ENCODE measurements around the gene LTBR. TPM values are rescaled to one million over a fixed set of nuclear protein-coding genes. Genes with fewer than 3 reads are reported as not detected.

Gene LTBR
- polyA plus RNA-seq, 2 of the 4 experiments (the other 2 are of a cell fraction), result 57.3 to 110 TPM

DNA sequence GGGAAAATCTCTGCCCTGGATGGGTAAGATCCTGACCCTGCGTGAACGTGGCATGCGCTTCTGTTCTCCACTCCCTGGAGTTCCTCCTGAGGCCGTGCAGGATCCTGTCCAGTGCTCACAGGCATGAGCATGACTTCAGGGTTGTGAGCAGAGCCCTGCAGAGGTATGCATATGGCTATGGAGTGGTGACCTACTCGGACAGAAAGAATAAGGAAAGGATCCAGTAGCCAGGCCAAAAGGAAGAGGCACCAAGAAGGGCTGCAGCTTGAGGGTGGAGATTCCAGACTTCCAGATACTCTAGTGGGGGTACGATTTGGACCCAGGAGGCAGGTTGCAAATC, 40.0 kb downstream of the LTBR start (continued):
- no peak for TF ChIP-seq EHMT2 (IDR thresholded peaks at IDR 0.05; ENCODE audit: low read depth)
- TF ChIP-seq, protein P1, sequence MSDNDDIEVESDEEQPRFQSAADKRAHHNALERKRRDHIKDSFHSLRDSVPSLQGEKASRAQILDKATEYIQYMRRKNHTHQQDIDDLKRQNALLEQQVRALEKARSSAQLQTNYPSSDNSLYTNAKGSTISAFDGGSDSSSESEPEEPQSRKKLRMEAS (IDR thresholded peaks at IDR 0.05), result no peak

DNA sequence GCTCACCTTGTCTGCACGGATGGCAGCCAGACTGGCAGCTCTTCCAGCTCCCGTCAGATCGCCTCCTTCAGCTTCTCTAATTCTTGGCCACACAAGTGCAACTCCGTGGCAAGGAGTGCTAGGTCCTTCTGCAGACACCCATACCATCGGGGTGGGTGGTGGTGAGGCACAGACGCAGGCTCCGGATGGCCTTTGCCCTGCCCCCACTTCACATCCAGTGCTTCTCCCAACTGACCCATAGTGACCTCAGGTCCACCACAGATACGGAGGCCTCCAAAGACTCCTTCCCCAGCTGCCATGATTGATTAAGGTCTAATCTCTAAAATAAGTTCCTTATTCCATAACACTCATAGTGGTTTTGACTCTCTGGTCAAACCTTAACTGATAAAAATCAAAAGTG, 40.9 kb downstream of the LTBR start:
- ChIA-PET POLR2A (interaction anchor here (0.9 kb wide), 2 partner anchors 41 to 110 kb away, joined by 3 read pairs; no protein-coding TSS in a partner anchor), CTCF (interaction anchor here (0.6 to 8.1 kb wide), 15 partner anchors 10 to 436 kb away, joined by 3 to 121 read pairs (median 9); partner anchors contain the start of genes CD27, GAPDH, TAPBPL and VAMP1)
- DNase-seq (ENCODE audit: low read depth in 1 of 2, low spot score in 1 of 2), result no peak
- TF ChIP-seq PBX3 (IDR thresholded peaks at IDR 0.05) (no peak), JUNB (IDR thresholded peaks at IDR 0.05) (no peak), HDAC2 (IDR thresholded peaks at IDR 0.05) (no peak), BHLHE40 (IDR thresholded peaks at IDR 0.05; ENCODE audit: low read depth, low read length) (no peak), POLR2AphosphoS2 (conservative IDR thresholded peaks at IDR 0.05; ENCODE audit: low read length) (no peak), KDM1A (IDR thresholded peaks at IDR 0.05; ENCODE audit: low read depth) (no peak), RAD21 (conservative IDR thresholded peaks at IDR 0.05 in 1 of 2, IDR thresholded peaks at IDR 0.05 in 1 of 2) (no peak), TP53 (CRISPR knock-in tag; IDR thresholded peaks at IDR 0.05) (no peak), SMC3 (IDR thresholded peaks at IDR 0.05) (no peak)
- TF ChIP-seq, protein P2, sequence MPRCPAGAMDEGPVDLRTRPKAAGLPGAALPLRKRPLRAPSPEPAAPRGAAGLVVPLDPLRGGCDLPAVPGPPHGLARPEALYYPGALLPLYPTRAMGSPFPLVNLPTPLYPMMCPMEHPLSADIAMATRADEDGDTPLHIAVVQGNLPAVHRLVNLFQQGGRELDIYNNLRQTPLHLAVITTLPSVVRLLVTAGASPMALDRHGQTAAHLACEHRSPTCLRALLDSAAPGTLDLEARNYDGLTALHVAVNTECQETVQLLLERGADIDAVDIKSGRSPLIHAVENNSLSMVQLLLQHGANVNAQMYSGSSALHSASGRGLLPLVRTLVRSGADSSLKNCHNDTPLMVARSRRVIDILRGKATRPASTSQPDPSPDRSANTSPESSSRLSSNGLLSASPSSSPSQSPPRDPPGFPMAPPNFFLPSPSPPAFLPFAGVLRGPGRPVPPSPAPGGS (IDR thresholded peaks at IDR 0.05), result no peak
- TF ChIP-seq, protein P3, sequence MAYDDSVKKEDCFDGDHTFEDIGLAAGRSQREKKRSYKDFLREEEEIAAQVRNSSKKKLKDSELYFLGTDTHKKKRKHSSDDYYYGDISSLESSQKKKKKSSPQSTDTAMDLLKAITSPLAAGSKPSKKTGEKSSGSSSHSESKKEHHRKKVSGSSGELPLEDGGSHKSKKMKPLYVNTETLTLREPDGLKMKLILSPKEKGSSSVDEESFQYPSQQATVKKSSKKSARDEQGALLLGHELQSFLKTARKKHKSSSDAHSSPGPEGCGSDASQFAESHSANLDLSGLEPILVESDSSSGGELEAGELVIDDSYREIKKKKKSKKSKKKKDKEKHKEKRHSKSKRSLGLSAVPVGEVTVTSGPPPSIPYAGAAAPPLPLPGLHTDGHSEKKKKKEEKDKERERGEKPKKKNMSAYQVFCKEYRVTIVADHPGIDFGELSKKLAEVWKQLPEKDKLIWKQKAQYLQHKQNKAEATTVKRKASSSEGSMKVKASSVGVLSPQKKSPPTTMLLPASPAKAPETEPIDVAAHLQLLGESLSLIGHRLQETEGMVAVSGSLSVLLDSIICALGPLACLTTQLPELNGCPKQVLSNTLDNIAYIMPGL (CRISPR knock-in tag; IDR thresholded peaks at IDR 0.05; ENCODE audit: borderline replicate concordance), result no peak
- H3K4me1 ChIP-seq, result peaks cover 30% of the 10 kb centered on the region
- no peaks in the 10 kb centered on the region for H3K9me3 ChIP-seq
- H3K4me3 ChIP-seq, result no peak overlapping the region
- WGBS (ENCODE audit: missing lambda C conversion rate), result 89% methylated on average over 8 of the region's 8 CpGs
- H3K27ac ChIP-seq, result peak overlapping the region in 1 of 2 experiments; percentile 76; a peak in 3 of 6 replicates
- FAIRE-seq, result no peak
- H3K4me2 ChIP-seq, result no peak overlapping the region
- ATAC-seq, result no peak

DNA sequence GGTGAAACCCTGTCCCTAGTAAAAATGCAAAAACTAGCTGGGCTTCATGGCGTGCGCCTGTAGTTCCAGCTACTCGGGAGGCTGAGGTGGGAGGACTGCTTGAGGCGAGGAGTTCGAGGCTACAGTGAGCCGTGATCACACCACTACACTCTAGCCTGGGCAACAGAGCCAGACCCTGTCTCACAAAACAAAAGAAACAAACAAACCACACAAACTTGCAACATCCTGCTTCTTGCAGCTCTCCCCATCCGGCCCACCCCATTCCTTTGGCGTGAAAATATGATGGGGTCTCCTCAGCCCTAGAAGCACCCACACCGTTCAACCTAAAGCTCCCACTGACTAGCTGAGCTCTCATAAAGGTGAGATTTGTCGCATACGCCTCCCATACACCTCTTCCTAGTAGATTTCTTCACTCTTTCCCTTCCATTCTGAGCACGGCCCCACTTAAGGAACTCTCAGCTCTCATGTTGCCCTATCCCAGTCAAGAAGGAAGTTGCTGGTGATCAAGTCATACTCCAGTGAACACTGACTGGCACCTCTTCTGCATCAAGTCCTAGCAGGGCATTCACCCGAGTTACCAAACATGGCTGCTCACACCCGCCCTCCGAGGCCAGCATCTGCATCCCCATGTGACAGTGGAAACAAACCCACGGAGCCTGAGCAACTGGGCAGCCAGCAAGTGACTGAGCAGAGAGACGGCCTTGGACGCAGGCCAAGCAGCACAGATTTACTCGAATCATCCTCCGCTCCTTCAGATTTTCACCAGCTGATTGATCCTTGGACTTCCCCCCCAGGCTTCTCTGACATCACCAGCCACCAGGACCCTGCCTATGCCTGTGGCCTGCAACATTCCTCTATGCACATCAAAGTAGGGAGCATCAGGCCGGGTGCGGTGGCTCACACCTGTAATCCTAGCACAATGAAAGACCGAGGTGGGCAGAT, 41.9 kb downstream of the LTBR start:
- ATAC-seq (no peak), FAIRE-seq (no peak), DNase-seq (ENCODE audit: low read depth in 1 of 2, low spot score in 1 of 2) (peak in 1 of 2 experiments; percentile 40)
- WGBS (ENCODE audit: missing lambda C conversion rate), result 88% methylated on average over 23 of the region's 23 CpGs
- CTCF ChIA-PET, result interaction anchor here (0.7 to 8.1 kb wide), 12 partner anchors 9 to 112 kb away, joined by 3 to 121 read pairs (median 8); partner anchors contain the start of genes GAPDH and VAMP1
- H3K4me2 ChIP-seq, result no peak overlapping the region
- peaks cover 26% of the 10 kb centered on the region for H3K4me1 ChIP-seq
- TF ChIP-seq ESRRA (IDR thresholded peaks at IDR 0.05; ENCODE audit: borderline replicate concordance, low read length) (no peak), ZNF302 (CRISPR knock-in tag; IDR thresholded peaks at IDR 0.05) (no peak), PBX3 (IDR thresholded peaks at IDR 0.05) (no peak), NPAS2 (CRISPR knock-in tag; IDR thresholded peaks at IDR 0.05; ENCODE audit: borderline replicate concordance) (no peak), CEBPB (IDR thresholded peaks at IDR 0.05) (no peak), RARB (CRISPR knock-in tag; IDR thresholded peaks at IDR 0.05) (no peak), SMC3 (IDR thresholded peaks at IDR 0.05) (no peak), RAD21 (conservative IDR thresholded peaks at IDR 0.05 in 1 of 2, IDR thresholded peaks at IDR 0.05 in 1 of 2) (no peak), CBX8 (IDR thresholded peaks at IDR 0.05) (no peak), EHF (CRISPR knock-in tag; IDR thresholded peaks at IDR 0.05) (no peak), HOXB13 (CRISPR knock-in tag; IDR thresholded peaks at IDR 0.05; ENCODE audit: low read depth) (no peak), MAZ (IDR thresholded peaks at IDR 0.05; ENCODE audit: borderline replicate concordance, low read depth, low read length) (no peak), GATA3 (IDR thresholded peaks at IDR 0.05; ENCODE audit: borderline replicate concordance) (no peak)
- TF ChIP-seq, protein P3 (CRISPR knock-in tag; IDR thresholded peaks at IDR 0.05; ENCODE audit: borderline replicate concordance), result no peak
- TF ChIP-seq, protein P4, sequence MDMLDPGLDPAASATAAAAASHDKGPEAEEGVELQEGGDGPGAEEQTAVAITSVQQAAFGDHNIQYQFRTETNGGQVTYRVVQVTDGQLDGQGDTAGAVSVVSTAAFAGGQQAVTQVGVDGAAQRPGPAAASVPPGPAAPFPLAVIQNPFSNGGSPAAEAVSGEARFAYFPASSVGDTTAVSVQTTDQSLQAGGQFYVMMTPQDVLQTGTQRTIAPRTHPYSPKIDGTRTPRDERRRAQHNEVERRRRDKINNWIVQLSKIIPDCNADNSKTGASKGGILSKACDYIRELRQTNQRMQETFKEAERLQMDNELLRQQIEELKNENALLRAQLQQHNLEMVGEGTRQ (IDR thresholded peaks at IDR 0.05), result no peak
- no peak overlapping the region for H3K4me3 ChIP-seq
- peak overlapping the region in 1 of 2 experiments; percentile 63; a peak in 3 of 6 replicates for H3K27ac ChIP-seq
- no peaks in the 10 kb centered on the region for H3K9me3 ChIP-seq
- POLR2A ChIA-PET, result interaction anchor here (0.8 kb wide), 1 partner anchor 45 kb away, joined by 4 read pairs; the partner anchor contains the start of gene VAMP1

All from A549 (cell line).